Measurements from ENCODE around the gene PIP4K2A. TPM values are rescaled to one million over a fixed set of nuclear protein-coding genes. Genes with fewer than 3 reads are reported as not detected.
"Not testable (repeated sequence)": the region's sequence is repeated elsewhere in the genome, so short reads cannot be mapped to it uniquely, and the experiment has no call there.

The PIP4K2A gene
- total RNA-seq, 6 donors from 2014 or later: 20.5 to 70.2 (median 34.4) TPM

- Histone ChIP-seq H3K27ac (no peak overlapping the region), H3K9me3 (no peaks in the 10 kb centered on the region), H3K4me1 (peaks cover 0 to 8% (median 0%) of the 10 kb centered on the region in 4 donors), H3K36me3 (peaks cover 0 to 5% (median 0%) of the 10 kb centered on the region in 4 donors), H3K27me3 (no peaks in the 10 kb centered on the region), H3K4me3 (no peak overlapping the region)
- TF ChIP-seq CTCF (IDR thresholded peaks at IDR 0.05): no peak
- TF ChIP-seq EP300 (IDR thresholded peaks at IDR 0.05): no peak
- no peak for TF ChIP-seq POLR2A (IDR thresholded peaks at IDR 0.05)
- no peak for TF ChIP-seq POLR2AphosphoS5 (IDR thresholded peaks at IDR 0.05)
- 64 to 66% methylated on average over 2 of the region's 2 CpGs for WGBS, 2 donors
- no peak for ATAC-seq (ENCODE audit: low FRiP score in 2 of 2)
- no peak for DNase-seq
These were observed 182.9 kb downstream of the PIP4K2A start for GRCh38 chr10:22531441-22531840.

DNA sequence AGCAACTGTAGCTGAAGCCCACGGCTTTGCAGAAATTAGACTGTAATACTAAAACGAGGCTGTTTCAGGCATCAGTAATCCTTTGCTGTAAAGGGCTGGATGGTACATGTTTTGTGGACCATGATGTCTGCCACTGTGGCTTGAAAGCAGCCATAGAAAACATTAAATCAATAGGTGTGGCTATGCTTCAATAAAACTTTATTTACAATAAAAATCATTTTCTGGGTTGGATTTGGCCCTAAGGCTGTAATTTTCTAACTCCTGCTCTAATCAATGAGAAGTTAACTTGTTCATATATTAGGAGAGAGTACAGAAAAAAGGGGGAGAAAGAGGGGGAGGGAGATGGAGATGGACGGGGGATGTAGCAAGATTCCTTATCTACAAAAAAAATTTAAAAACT lies 183.4 kb downstream of the PIP4K2A start:
- 84 to 94% methylated on average over 3 of the region's 3 CpGs for WGBS, 2 donors
- DNase-seq (no peak), ATAC-seq (ENCODE audit: low FRiP score in 2 of 2) (no peak)
- peaks cover 0 to under 1% (median 0%) of the 10 kb centered on the region in 4 donors for H3K36me3 ChIP-seq
- H3K9me3 ChIP-seq: no peaks in the 10 kb centered on the region
- H3K27ac ChIP-seq: no peak overlapping the region
- no peak overlapping the region for H3K4me3 ChIP-seq
- TF ChIP-seq POLR2AphosphoS5 (IDR thresholded peaks at IDR 0.05) (no peak), POLR2A (IDR thresholded peaks at IDR 0.05) (no peak), CTCF (IDR thresholded peaks at IDR 0.05) (no peak), EP300 (IDR thresholded peaks at IDR 0.05) (no peak)
- peaks cover 0 to 8% (median 0%) of the 10 kb centered on the region in 4 donors for H3K4me1 ChIP-seq
- no peaks in the 10 kb centered on the region for H3K27me3 ChIP-seq

DNA sequence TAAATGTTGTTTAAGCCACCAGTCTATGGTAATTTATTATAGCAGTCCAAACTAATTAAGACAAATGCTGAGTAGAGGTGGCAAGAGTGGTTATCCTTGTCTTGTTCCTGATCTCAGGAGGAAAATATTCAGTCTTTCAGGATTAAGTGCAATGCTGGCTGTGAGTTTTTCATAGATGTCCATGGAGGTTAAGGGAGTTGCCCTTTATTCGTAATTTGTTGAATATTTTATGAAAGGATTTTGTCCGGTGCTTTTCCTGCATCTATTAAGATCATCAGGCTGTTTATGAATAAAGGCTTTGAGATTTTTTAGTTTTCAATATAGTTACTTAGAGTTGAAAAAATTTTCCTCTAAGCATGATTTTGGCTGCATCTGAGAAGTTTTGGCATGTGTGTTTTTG lies 186.9 kb downstream of the PIP4K2A start:
- no peaks in the 10 kb centered on the region for H3K36me3 ChIP-seq
- peaks cover 0 to 12% (median 1%) of the 10 kb centered on the region in 4 donors for H3K9me3 ChIP-seq
- no peak for DNase-seq

GRCh38 chr10:22524333-22524732 lies 190.0 kb downstream of the PIP4K2A start:
- H3K27ac ChIP-seq; DNase-seq; H3K4me3 ChIP-seq; ATAC-seq (ENCODE audit: low FRiP score in 2 of 2); H3K4me1 ChIP-seq; H3K27me3 ChIP-seq; H3K36me3 ChIP-seq: not testable (repeated sequence)
- H3K9me3 ChIP-seq: peaks cover 0 to 22% (median 4%) of the 10 kb centered on the region in 4 donors

More for the DNA sequence above, 186.9 kb downstream of the PIP4K2A start:
- no peak for TF ChIP-seq EP300 (IDR thresholded peaks at IDR 0.05)
- TF ChIP-seq CTCF (IDR thresholded peaks at IDR 0.05): no peak
- TF ChIP-seq POLR2A (IDR thresholded peaks at IDR 0.05): no peak
- TF ChIP-seq POLR2AphosphoS5 (IDR thresholded peaks at IDR 0.05): no peak
- no peak for ATAC-seq (ENCODE audit: low FRiP score in 2 of 2)
- no peaks in the 10 kb centered on the region for H3K27me3 ChIP-seq
- 92 to 96% methylated on average over 2 of the region's 2 CpGs for WGBS, 2 donors
- peaks cover 0 to 8% (median 0%) of the 10 kb centered on the region in 4 donors for H3K4me1 ChIP-seq
- no peak overlapping the region for H3K4me3 ChIP-seq
- no peak overlapping the region for H3K27ac ChIP-seq

GRCh38 chr10:22520645-22521044 lies 193.7 kb downstream of the PIP4K2A start:
- H3K4me3 ChIP-seq; H3K36me3 ChIP-seq; H3K27me3 ChIP-seq; H3K27ac ChIP-seq; DNase-seq; ATAC-seq (ENCODE audit: low FRiP score in 2 of 2); H3K4me1 ChIP-seq: not testable (repeated sequence)
- H3K9me3 ChIP-seq: peaks cover 0 to 20% (median 4%) of the 10 kb centered on the region in 4 donors

DNA sequence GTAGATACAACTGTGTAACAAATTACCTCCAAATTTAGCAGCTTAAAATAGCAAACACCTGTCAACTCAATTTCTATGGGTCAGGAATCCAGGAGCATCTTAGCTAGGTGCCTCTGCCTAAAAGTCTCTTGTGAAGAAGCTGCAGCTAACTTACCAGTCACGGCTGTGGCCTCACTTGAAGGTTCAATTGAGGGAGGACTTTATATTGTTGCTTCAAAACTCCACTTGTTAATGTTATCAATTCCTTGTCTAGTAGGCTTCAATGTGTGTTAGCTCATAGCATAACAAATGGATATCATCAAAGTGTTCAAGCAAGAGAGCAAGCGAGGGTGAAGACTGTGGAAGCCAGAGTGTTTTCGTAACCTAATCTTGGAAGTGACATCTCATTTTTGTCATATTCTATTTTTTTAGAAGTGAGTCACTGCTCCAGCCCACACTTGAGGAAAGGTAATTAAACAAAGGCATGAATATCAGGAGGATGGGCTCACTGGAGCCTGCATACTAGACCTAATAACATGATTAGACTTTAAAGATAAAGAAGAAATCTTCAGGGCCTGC lies 196.1 kb downstream of the PIP4K2A start:
- DNase-seq (no peak), ATAC-seq (ENCODE audit: low FRiP score in 2 of 2) (no peak)
- TF ChIP-seq POLR2AphosphoS5 (IDR thresholded peaks at IDR 0.05) (no peak), EP300 (IDR thresholded peaks at IDR 0.05) (no peak), POLR2A (IDR thresholded peaks at IDR 0.05) (no peak), CTCF (IDR thresholded peaks at IDR 0.05) (no peak)
- Histone ChIP-seq H3K36me3 (no peaks in the 10 kb centered on the region), H3K9me3 (peaks cover 0 to 18% (median 4%) of the 10 kb centered on the region in 4 donors), H3K27ac (no peak overlapping the region), H3K27me3 (no peaks in the 10 kb centered on the region), H3K4me1 (peaks cover 0 to 3% (median 0%) of the 10 kb centered on the region in 4 donors), H3K4me3 (no peak overlapping the region)
- 78 to 82% methylated on average over 3 of the region's 3 CpGs for WGBS, 2 donors
